K562 (cell line): ENCODE measurements around the gene MYH9. TPM values are rescaled to one million over a fixed set of nuclear protein-coding genes. Genes with fewer than 3 reads are reported as not detected.

Source experiments
- ATAC-seq: fragments of 200-7000 bp; cut with Tn5 transposase; 3 replicates; pipeline ENCODE4 v1.9.1; 2020; ENCODE audit warnings: moderate library complexity
- BruUV-seq: library from RNA; stranded (reverse); fragments of 400-500 nt; replicated peaks from 2 replicates; lab custom pipeline; 2021; lab: Mats Ljungman, UMichigan
- CTCF ChIA-PET: fragments of 300-600 bp; formaldehyde crosslinking; extraction: SDS; loops from one replicate; lab custom pipeline; 2021; ENCODE audit warnings: low intra/inter-chr PET ratio; lab: Yijun Ruan, JAX
- POLR2A ChIA-PET: fragments of 300-600, 350-650 bp; sonication (Branson Sonifier 250); formaldehyde crosslinking; extraction: SDS; loops from one replicate; lab custom pipeline; 2021; ENCODE audit warnings: antibody characterized with exemption, inconsistent platforms; lab: Yijun Ruan, JAX
- DNase-seq, 4 experiments: peaks; one replicate each; pipeline versions ENCODE4 v3.0.0 to v3.0.0-alpha.2; 2011 to 2018; ENCODE audit warnings: low spot score in 3 of 4, mixed read lengths in 3 of 4; ENCODE audit errors: extremely low read depth in 1 of 4
- FAIRE-seq: peaks from 2 replicates; lab custom pipeline; 2011; peaks lifted over from hg19 to GRCh38; lab: Jason Lieb, UNC
- H2AFZ ChIP-seq: 2 replicates; pipeline ENCODE4 v1.6.0; 2011; ENCODE audit warnings: low read depth, low read length, control low read depth, inconsistent platforms
- H3K27ac ChIP-seq: fragments of 200-600 bp; 3 replicates; pipeline ENCODE4 v1.8.0; 2011; ENCODE audit warnings: low read depth, mild to moderate bottlenecking, control low read depth, inconsistent platforms, low read length, moderate library complexity, mixed read lengths; ENCODE audit errors: extremely low read depth
- H3K27me3 ChIP-seq, 2 experiments: fragments of 300-600 bp in 1 of 2; 2 replicates in 1 of 2; 3 replicates in 1 of 2; pipeline versions ENCODE4 v1.6.0 to v1.8.0; 2011; ENCODE audit warnings: inconsistent platforms in 2 of 2, low read length in 2 of 2, mild to moderate bottlenecking in 1 of 2, mixed read lengths in 1 of 2, moderate library complexity in 1 of 2; ENCODE audit not compliant: control insufficient read depth in 2 of 2, insufficient read depth in 2 of 2
- H3K36me3 ChIP-seq: fragments of 300-600 bp; 3 replicates; pipeline ENCODE4 v1.8.0; 2011; ENCODE audit warnings: mild to moderate bottlenecking, low read length, inconsistent platforms; ENCODE audit not compliant: control insufficient read depth, insufficient read depth
- H3K4me1 ChIP-seq, 2 experiments: fragments of 200-600 bp in 1 of 2; replicated peaks in 1 of 2; 2 replicates in 1 of 2; 3 replicates in 1 of 2; pipeline versions ENCODE4 v1.5.1 to v1.8.0; 2011; ENCODE audit warnings: inconsistent platforms in 2 of 2, low read length in 2 of 2, mild to moderate bottlenecking in 1 of 2, mixed read lengths in 1 of 2, moderate library complexity in 1 of 2; ENCODE audit not compliant: control insufficient read depth in 2 of 2, insufficient read depth in 2 of 2
- H3K4me2 ChIP-seq: 2 replicates; pipeline ENCODE4 v1.6.1; 2011; ENCODE audit warnings: low read length, control low read depth, inconsistent platforms, mixed read lengths; ENCODE audit not compliant: insufficient read depth
- H3K4me3 ChIP-seq: fragments of 200-600 bp; sonication (generic), shearing (Covaris generic); 2 replicates; pipeline ENCODE4 v1.5.1; 2016; ENCODE audit warnings: control low read depth, inconsistent platforms
- H3K79me2 ChIP-seq: fragments of 200-600 bp; 3 replicates; pipeline ENCODE4 v1.8.0; 2011; ENCODE audit warnings: low read length, inconsistent platforms; ENCODE audit not compliant: control insufficient read depth, insufficient read depth
- H3K9ac ChIP-seq, 2 experiments: 2 replicates each; pipeline versions ENCODE4 v1.6.0 to v1.6.1; 2011; ENCODE audit warnings: low read depth in 2 of 2, low read length in 2 of 2, control low read depth in 1 of 2, inconsistent platforms in 1 of 2, mild to moderate bottlenecking in 1 of 2, mixed read lengths in 1 of 2; ENCODE audit not compliant: insufficient read depth in 1 of 2
- H3K9me1 ChIP-seq: one replicate; pipeline ENCODE4 v1.6.0; 2011; ENCODE audit warnings: inconsistent platforms, mild to moderate bottlenecking, low read length, moderate library complexity; ENCODE audit not compliant: control insufficient read depth, insufficient read depth
- H3K9me3 ChIP-seq: replicated peaks from 2 replicates; pipeline ENCODE4 v1.5.1; 2011; ENCODE audit warnings: low read depth, low read length, inconsistent platforms; ENCODE audit not compliant: control insufficient read depth, insufficient read depth
- H4K20me1 ChIP-seq: replicated peaks from 2 replicates; pipeline ENCODE4 v1.6.1; 2011; ENCODE audit warnings: low read length, inconsistent platforms, mixed read lengths; ENCODE audit not compliant: control insufficient read depth, insufficient read depth
- ARID4B ChIP-seq: sonication (generic); formaldehyde crosslinking; IDR thresholded peaks from 2 replicates; pipeline ENCODE4 v1.8.0; 2022; ENCODE audit warnings: mild to moderate bottlenecking, missing genetic modification reagents
- DPF2 ChIP-seq: fragments of 450-650 bp; IDR thresholded peaks from 2 replicates; pipeline ENCODE4 v1.6.1; 2016
- ETV1 ChIP-seq: fragments of 450-650 bp; conservative IDR thresholded peaks from 2 replicates; pipeline ENCODE4 v1.6.1; 2016; ENCODE audit warnings: missing genetic modification characterization, control low read depth, low read depth, missing compliant biosample characterization
- KLF13 ChIP-seq: fragments of 450-650 bp; IDR thresholded peaks from 2 replicates; pipeline ENCODE4 v1.6.1; 2016; ENCODE audit warnings: missing genetic modification characterization, low read depth, mild to moderate bottlenecking, missing compliant biosample characterization, moderate library complexity, borderline replicate concordance
- PHB ChIP-seq: fragments of 250-450 bp; sonication (Bioruptor Pico); IDR thresholded peaks from 2 replicates; pipeline ENCODE4 v1.5.0; 2021
- RAD21 ChIP-seq, 2 experiments: fragments of 250-450 bp in 1 of 2; fragments of 450-650 bp in 1 of 2; sonication (Bioruptor Pico) in 1 of 2; formaldehyde crosslinking in 1 of 2; IDR thresholded peaks in 1 of 2; conservative IDR thresholded peaks in 1 of 2; 2 replicates each; pipeline versions ENCODE4 v1.4.0 to v1.8.0; 2020 to 2022; ENCODE audit warnings: mild to moderate bottlenecking in 2 of 2, moderate library complexity in 1 of 2
- SMC3 ChIP-seq: conservative IDR thresholded peaks from 2 replicates; pipeline ENCODE4 v1.6.1; 2011; ENCODE audit warnings: low read depth, low read length, improper control_type of control experiment; ENCODE audit not compliant: insufficient read depth
- STAT5B ChIP-seq: fragments of 250-450 bp; sonication (Bioruptor Pico); IDR thresholded peaks from 2 replicates; pipeline ENCODE4 v1.8.0; 2021; ENCODE audit warnings: mild to moderate bottlenecking, inconsistent platforms
- TEAD2 ChIP-seq: fragments of 450-650 bp; IDR thresholded peaks from 2 replicates; pipeline ENCODE4 v1.6.1; 2016; ENCODE audit warnings: missing genetic modification characterization, control low read depth, missing compliant biosample characterization
- TSC22D4 ChIP-seq: fragments of 450-650 bp; IDR thresholded peaks from 2 replicates; pipeline ENCODE4 v1.6.1; 2016; ENCODE audit warnings: missing genetic modification characterization, missing biosample characterization, control low read depth
- ZNF778 ChIP-seq: fragments of 450-650 bp; formaldehyde crosslinking; IDR thresholded peaks from 2 replicates; pipeline ENCODE4 v1.4.0; 2020; ENCODE audit warnings: mild to moderate bottlenecking, moderate library complexity
- WGBS: fragments of 100-300 bp; shearing (Covaris generic); methylation state at CpG from one replicate; pipeline ENCODE4 v1.1.6; 2016; ENCODE audit warnings: low coverage, mixed read lengths; ENCODE audit not compliant: insufficient coverage; ENCODE audit errors: missing lambda C conversion rate; 5-methylcytosine and 5-hydroxymethylcytosine counted together
- in situ Hi-C: fragments of 300-500 bp; cut with MboI; formaldehyde crosslinking; loops from 4 replicates; pipeline ENCODE4 v1.15.0; 2018; ENCODE audit warnings: inconsistent platforms, mixed read lengths
- intact Hi-C: fragments of 100-400 bp; cut with micrococcal nuclease; formaldehyde crosslinking; loops from 2 replicates; pipeline ENCODE4 v1.14.2; 2022
- polyA plus RNA-seq, 8 experiments: library from polyadenylated mRNA; depleted of rRNA in 4 of 8; stranded (reverse) in 5 of 8; unstranded in 3 of 8; fragments of >200 nt; fragmentation: Nextera tagmentation in 2 of 8; fragmentation: Illumina TruSeq in 1 of 8; extraction: Ambion mirVana in 2 of 8; extraction: Trizol in 1 of 8; gene quantifications; 2 replicates each; pipeline versions ENCODE4 v1.2.1 to v1.2.3, GENCODE V29; 2011 to 2014; ENCODE audit warnings: inconsistent platforms in 1 of 8, missing spikeins in 1 of 8
- total RNA-seq, 7 experiments: library from RNA; depleted of rRNA in 6 of 7; stranded (reverse); fragments of >200 nt in 6 of 7; fragmentation: Illumina TruSeq in 2 of 7; extraction: Trizol in 2 of 7; gene quantifications; 2 replicates each; pipeline versions ENCODE4 v1.2.1 to v1.2.3, GENCODE V29; 2011 to 2021; ENCODE audit warnings: low replicate concordance in 1 of 7

Gene MYH9
- total and polyA plus RNA-seq, 9 of the 15 experiments (the other 6 are each of a cell fraction or from before 2014, with no cell fraction given): 0.71 to 111 (median 24.6) TPM

GRCh38 chr22:36301384-36301828 lies 86.4 kb downstream of the MYH9 start:
- no peak overlapping the region for H3K27ac ChIP-seq
- intact Hi-C loops (loop anchor here (5.0 kb wide), 1 partner anchor 171 kb away; no protein-coding TSS in a partner anchor), in situ Hi-C loops (no loop called here)
- H3K9ac ChIP-seq: no peak overlapping the region
- no peaks in the 10 kb centered on the region; the same call in 1 of the 2 replicates for H4K20me1 ChIP-seq
- FAIRE-seq: peak; percentile 83
- H3K36me3 ChIP-seq: peaks cover 91% of the 10 kb centered on the region; the same call in 2 of the 3 replicates
- H3K9me3 ChIP-seq: no peaks in the 10 kb centered on the region
- 40% methylated on average over 12 of the region's 13 CpGs for WGBS
- H3K4me1 ChIP-seq: no peaks in the 10 kb centered on the region
- no peak overlapping the region for H3K4me3 ChIP-seq
- BruUV-seq: no TSS peak
- no peaks in the 10 kb centered on the region for H3K9me1 ChIP-seq
- H3K27me3 ChIP-seq: no peaks in the 10 kb centered on the region
- no peak overlapping the region for H2AFZ ChIP-seq
- DNase-seq: peak; percentile 61 to 72 (median 67)
- ChIA-PET POLR2A (interaction anchor here (0.6 to 1.9 kb wide), 4 partner anchors 28 to 676 kb away, joined by 3 to 5 read pairs (median 3); no protein-coding TSS in a partner anchor), CTCF (interaction anchor here (0.6 to 2.4 kb wide), 5 partner anchors 147 to 185 kb away, joined by 3 to 18 read pairs (median 3); no protein-coding TSS in a partner anchor)
- no peak overlapping the region for H3K4me2 ChIP-seq
- peak; percentile 94 for ATAC-seq
- H3K79me2 ChIP-seq: no peaks in the 10 kb centered on the region
- TF ChIP-seq SMC3: peak; percentile 80
- no peak for TF ChIP-seq DPF2
- TF ChIP-seq RAD21 (CRISPR knock-in tag; conservative IDR thresholded peaks at IDR 0.05 in 1 of 2, IDR thresholded peaks at IDR 0.05 in 1 of 2): peak; percentile 46 to 81
- TF ChIP-seq STAT5B (CRISPR knock-in tag): no peak
- TF ChIP-seq TEAD2 (tag): no peak
- TF ChIP-seq ARID4B (CRISPR knock-in tag): peak; percentile 22; the same call in 1 of the 2 replicates
- no peak for TF ChIP-seq TSC22D4 (tag)
- no peak for TF ChIP-seq KLF13 (tag)
- no peak for TF ChIP-seq ZNF778 (CRISPR knock-in tag)
- TF ChIP-seq PHB (CRISPR knock-in tag): no peak
- no peak for TF ChIP-seq ETV1 (tag)
